Neutrophil (primary cell): ENCODE results near the gene DNAH1.

Experiments
- H3K27ac ChIP-seq: fragments of 200-600 bp; sonication (generic); 2 replicates; pipeline ENCODE4 v1.5.1; 2016; ENCODE audit warnings: mild to moderate bottlenecking, moderate library complexity
- H3K27me3 ChIP-seq: fragments of 200-600 bp; sonication (generic); 2 replicates; pipeline ENCODE4 v1.6.0; 2016; ENCODE audit warnings: mild to moderate bottlenecking
- H3K36me3 ChIP-seq: fragments of 200-600 bp; sonication (generic); 2 replicates; pipeline ENCODE4 v1.5.1; 2017
- H3K4me1 ChIP-seq, 2 experiments: fragments of 200-600 bp in 1 of 2; sonication (generic) in 1 of 2; 1 replicate in 1 of 2; 2 replicates in 1 of 2; pipeline versions ENCODE4 v1.5.1 to v1.6.1; 2013 to 2016; ENCODE audit warnings: low read depth in 1 of 2, low read length in 1 of 2, mild to moderate bottlenecking in 1 of 2, moderate library complexity in 1 of 2; ENCODE audit not compliant: control insufficient read depth in 1 of 2, insufficient read depth in 1 of 2
- H3K4me3 ChIP-seq, 2 experiments: fragments of 200-600 bp in 1 of 2; sonication (generic) in 1 of 2; 1 replicate in 1 of 2; 2 replicates in 1 of 2; pipeline ENCODE4 v1.5.1; 2013 to 2016; ENCODE audit warnings: low read depth in 1 of 2, low read length in 1 of 2, mild to moderate bottlenecking in 1 of 2, moderate library complexity in 1 of 2
- H3K9me3 ChIP-seq: fragments of 200-600 bp; sonication (generic); 2 replicates; pipeline ENCODE4 v1.5.1; 2016
- CTCF ChIP-seq: fragments of 200-600 bp; sonication (generic); IDR thresholded peaks from 2 replicates; pipeline ENCODE4 v1.5.1; 2016; ENCODE audit warnings: antibody characterized with exemption

DNAH1 gene

GRCh38 chr3:52289747-52290595 lies 26.1 kb upstream of the DNAH1 start:
- peaks cover 15 to 19% of the 10 kb centered on the region in 2 experiments for H3K4me1 ChIP-seq
- no peaks in the 10 kb centered on the region for H3K27me3 ChIP-seq
- H3K4me3 ChIP-seq: no peak overlapping the region
- H3K9me3 ChIP-seq: no peaks in the 10 kb centered on the region
- no peak for TF ChIP-seq CTCF
- peaks cover 49% of the 10 kb centered on the region for H3K36me3 ChIP-seq
- no peak overlapping the region for H3K27ac ChIP-seq

- Histone ChIP-seq H3K36me3 (peaks cover 50% of the 10 kb centered on the region), H3K4me1 (peaks cover 15 to 19% of the 10 kb centered on the region in 2 experiments), H3K27me3 (no peaks in the 10 kb centered on the region), H3K27ac (no peak overlapping the region), H3K9me3 (no peaks in the 10 kb centered on the region), H3K4me3 (no peak overlapping the region)
- TF ChIP-seq CTCF: no peak
These were observed 25.3 kb upstream of the DNAH1 start for GRCh38 chr3:52290596-52291507.

- Histone ChIP-seq H3K27ac (no peak overlapping the region), H3K4me3 (no peak overlapping the region), H3K4me1 (peaks cover 15 to 18% of the 10 kb centered on the region in 2 experiments), H3K27me3 (no peaks in the 10 kb centered on the region), H3K9me3 (no peaks in the 10 kb centered on the region), H3K36me3 (peaks cover 54% of the 10 kb centered on the region)
- TF ChIP-seq CTCF: no peak
These were observed 24.5 kb upstream of the DNAH1 start for GRCh38 chr3:52291508-52292181.

- no peak for TF ChIP-seq CTCF
- peaks cover 59% of the 10 kb centered on the region for H3K36me3 ChIP-seq
- H3K4me3 ChIP-seq: no peak overlapping the region
These were observed 23.7 kb upstream of the DNAH1 start for GRCh38 chr3:52292247-52293065.

More at GRCh38 chr3:52292247-52293065, 23.7 kb upstream of the DNAH1 start:
- Histone ChIP-seq H3K27me3 (no peaks in the 10 kb centered on the region), H3K27ac (no peak overlapping the region), H3K9me3 (no peaks in the 10 kb centered on the region), H3K4me1 (peaks cover 8 to 11% of the 10 kb centered on the region in 2 experiments)
